GM12874 (cell line): ENCODE results near the gene PTH1R.

Source experiments
- TF ChIP-seq, protein P1 (sequence below): IDR thresholded peaks from 2 replicates; pipeline ENCODE4 v1.5.1; 2011; ENCODE audit warnings: low read depth, mild to moderate bottlenecking, control low read depth, low read length, moderate library complexity; ENCODE audit not compliant: insufficient read depth

The PTH1R gene

DNA sequence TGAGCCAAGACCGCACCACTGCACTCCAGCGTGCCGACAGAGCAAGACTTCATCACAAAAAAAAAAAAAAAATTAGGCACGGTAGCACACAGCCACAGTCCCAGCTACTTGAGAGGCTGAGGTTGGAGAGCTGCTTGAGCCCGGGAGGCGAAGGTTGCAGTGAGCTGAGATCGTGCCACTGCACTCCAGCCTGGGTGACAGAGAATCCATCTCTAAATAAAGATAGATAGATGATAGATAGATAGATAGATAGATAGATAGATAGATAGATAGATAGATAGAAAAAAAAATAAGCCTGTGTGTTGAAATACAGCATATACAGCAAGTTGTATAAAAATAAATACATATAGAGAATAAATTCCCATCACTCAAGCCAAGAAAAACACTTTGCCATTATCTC is 37.3 kb downstream of the PTH1R start:
- TF ChIP-seq, protein P1, sequence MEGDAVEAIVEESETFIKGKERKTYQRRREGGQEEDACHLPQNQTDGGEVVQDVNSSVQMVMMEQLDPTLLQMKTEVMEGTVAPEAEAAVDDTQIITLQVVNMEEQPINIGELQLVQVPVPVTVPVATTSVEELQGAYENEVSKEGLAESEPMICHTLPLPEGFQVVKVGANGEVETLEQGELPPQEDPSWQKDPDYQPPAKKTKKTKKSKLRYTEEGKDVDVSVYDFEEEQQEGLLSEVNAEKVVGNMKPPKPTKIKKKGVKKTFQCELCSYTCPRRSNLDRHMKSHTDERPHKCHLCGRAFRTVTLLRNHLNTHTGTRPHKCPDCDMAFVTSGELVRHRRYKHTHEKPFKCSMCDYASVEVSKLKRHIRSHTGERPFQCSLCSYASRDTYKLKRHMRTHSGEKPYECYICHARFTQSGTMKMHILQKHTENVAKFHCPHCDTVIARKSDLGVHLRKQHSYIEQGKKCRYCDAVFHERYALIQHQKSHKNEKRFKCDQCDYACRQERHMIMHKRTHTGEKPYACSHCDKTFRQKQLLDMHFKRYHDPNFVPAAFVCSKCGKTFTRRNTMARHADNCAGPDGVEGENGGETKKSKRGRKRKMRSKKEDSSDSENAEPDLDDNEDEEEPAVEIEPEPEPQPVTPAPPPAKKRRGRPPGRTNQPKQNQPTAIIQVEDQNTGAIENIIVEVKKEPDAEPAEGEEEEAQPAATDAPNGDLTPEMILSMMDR: no peak

DNA sequence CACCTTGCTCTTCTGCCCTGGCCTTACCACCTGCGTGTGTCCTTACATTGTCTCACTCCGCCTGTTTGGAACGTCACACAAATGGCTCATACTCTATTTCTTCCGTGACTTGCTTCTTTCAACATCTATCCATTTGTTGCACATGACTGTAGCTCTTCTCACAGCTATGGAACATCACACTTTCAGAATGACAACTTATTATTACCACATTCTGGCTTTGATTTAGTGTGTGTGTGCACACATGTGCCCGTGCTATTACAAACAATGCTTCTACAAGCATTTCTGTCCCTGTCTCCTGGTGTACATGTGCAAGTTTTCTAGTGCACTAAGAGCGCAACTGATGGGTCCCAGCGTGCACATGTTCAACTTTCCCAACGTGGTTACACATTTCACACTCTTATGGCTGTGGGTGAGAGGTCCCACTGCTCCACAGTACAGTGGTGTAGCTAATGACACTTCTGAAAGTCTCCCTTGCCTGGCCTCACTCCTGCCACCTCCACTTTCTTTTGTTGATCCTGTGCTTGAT is 37.8 kb downstream of the PTH1R start:
- TF ChIP-seq, protein P1: no peak

DNA sequence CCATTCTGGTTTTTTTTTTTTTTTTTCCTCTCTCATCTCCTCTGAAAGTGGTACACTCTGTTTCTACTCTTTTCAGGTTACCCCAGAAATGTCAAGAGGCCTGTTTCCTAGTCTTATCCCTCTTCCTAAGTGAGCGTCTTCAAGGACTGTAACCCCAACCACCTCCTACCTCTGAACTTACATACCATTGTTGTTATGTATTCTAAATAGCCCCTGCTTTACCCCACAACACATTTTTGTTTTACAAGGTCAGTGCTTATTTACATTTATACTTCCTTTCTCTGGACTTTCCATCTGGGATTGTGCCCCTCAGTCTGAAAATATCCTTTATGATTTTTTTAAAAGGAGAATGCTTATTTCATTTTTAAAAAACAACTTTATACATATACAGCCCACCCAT is 38.8 kb downstream of the PTH1R start:
- TF ChIP-seq, protein P1: no peak

DNA sequence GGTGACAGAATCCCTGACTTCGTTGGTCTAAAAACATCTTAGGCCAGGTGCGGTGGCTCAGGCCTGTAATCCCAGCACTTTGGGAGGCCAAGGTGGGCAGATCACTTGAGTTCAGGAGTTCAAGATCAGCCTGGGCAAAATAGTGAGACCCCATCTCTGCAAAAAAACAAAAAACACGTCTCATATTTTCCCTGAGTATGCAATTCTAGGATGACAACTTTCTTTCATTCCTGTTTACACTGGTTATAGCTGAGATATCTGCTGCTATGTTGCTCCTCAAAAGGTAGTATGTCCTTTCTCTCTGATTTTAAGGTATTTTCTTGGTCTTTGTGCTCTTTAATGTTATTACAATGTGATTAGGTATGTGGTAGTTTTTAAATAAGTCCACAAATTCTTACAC is 39.3 kb downstream of the PTH1R start:
- TF ChIP-seq, protein P1: no peak

DNA sequence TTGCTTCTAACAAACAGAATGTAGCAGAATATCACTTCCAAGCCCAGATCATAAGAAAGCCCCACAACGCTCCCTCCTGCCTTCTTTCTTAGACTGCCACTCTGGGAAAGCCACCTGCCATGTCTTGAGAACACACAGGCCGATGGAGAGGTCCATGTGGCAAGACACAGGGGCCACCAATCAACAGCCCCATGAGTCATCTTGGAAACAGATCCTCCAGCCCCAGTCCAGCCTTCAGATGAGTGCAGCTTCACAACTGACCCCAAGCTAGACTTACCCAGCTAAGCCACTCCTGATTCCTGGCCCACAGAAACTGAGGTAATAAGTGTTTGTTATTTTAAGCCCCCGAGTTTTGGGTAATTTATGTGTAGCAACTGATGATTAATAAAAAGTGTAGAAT is 39.7 kb downstream of the PTH1R start:
- TF ChIP-seq, protein P1: no peak

DNA sequence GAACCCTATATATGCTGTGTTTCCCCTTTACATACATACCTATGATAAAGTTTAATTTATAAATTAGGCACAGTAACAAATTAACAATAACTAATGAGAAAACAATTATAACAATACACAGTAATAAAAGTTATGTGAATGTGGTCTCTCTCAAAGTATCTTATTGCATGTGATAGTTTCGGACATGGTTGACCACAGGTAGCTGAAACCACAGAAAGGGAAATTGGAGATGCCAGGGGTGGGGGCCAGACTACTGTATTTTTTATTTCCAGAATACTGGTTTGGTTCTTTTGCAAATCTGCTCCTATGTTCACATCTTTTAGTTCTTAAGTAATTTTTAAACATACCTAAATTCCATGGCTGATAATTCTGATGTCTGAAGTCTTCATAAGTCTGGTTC is 40.7 kb downstream of the PTH1R start:
- TF ChIP-seq, protein P1: no peak

DNA sequence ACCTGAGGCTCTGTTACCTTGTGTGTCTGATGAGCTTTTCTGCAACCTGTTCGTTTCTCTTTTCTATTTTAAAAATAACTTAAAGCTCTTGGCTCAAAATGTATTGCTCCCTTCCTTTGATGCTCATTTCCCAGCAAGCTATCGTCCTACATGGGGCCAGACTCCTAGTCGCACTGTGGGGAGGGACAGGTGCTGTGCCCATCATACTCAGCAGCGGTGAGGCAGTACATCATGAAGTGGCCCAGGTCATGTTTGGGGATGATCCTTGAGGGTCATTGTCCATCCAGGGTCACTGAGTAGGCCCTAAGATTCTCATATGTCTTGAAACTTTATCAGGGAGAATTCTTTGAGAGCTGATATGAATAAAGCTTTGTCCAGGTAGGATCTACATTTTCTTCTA is 41.1 kb downstream of the PTH1R start:
- TF ChIP-seq, protein P1: no peak
